ENCODE results near the gene MDP1. TPM values are rescaled to one million over a fixed set of nuclear protein-coding genes. Genes with fewer than 3 reads are reported as not detected.
"Not testable (repeated sequence)": the region's sequence is repeated elsewhere in the genome, so short reads cannot be mapped to it uniquely, and the experiment has no call there.

Gene MDP1
- total and polyA plus RNA-seq, 7 donors, result 6.2 to 19.7 (median 13.0) TPM

GRCh38 chr14:24226473-24226872 is 10.6 kb upstream of the MDP1 start:
- 44 to 58% (median 53%) methylated on average over 1 of the region's 1 CpG for WGBS, 3 donors
- Histone ChIP-seq H3K27me3 (ENCODE audit: insufficient read depth in 3 of 3, low read length in 2 of 3) (no peaks in the 10 kb centered on the region), H3K9me3 (no peaks in the 10 kb centered on the region), H3K4me1 (peaks cover 12% of the 10 kb centered on the region), H3K36me3 (ENCODE audit: insufficient read depth in 1 of 2, low read depth in 1 of 2) (peaks cover 0 to 24% of the 10 kb centered on the region in 2 donors), H3K27ac (no peak overlapping the region), H3K4me3 (no peak overlapping the region)
- intact Hi-C loops (cut with DNase I), result no loop called here
- ATAC-seq, result no peak
- TF ChIP-seq CTCF (IDR thresholded peaks at IDR 0.05), result no peak
- DNase-seq, result no peak

- Histone ChIP-seq H3K27ac (peak overlapping the region; percentile 53), H3K4me3 (no peak overlapping the region), H3K36me3 (ENCODE audit: insufficient read depth in 1 of 2, low read depth in 1 of 2) (peaks cover 0 to 22% of the 10 kb centered on the region in 2 donors), H3K27me3 (ENCODE audit: insufficient read depth in 3 of 3, low read length in 2 of 3) (no peaks in the 10 kb centered on the region), H3K4me1 (peaks cover 3% of the 10 kb centered on the region), H3K9me3 (no peaks in the 10 kb centered on the region)
- intact Hi-C loops (cut with DNase I), result no loop called here
- WGBS, 3 donors, result 61 to 74% (median 68%) methylated on average over 7 of the region's 7 CpGs
- TF ChIP-seq CTCF (IDR thresholded peaks at IDR 0.05), result no peak
- DNase-seq, result no peak
- ATAC-seq, result peak in 2 of 4 donors; percentile 31
These were observed 8.8 kb upstream of the MDP1 start for GRCh38 chr14:24224618-24225071.

- H3K27me3 ChIP-seq (ENCODE audit: insufficient read depth in 3 of 3, low read length in 2 of 3); ATAC-seq; H3K9me3 ChIP-seq; intact Hi-C loops (cut with DNase I); H3K4me1 ChIP-seq; H3K4me3 ChIP-seq; DNase-seq; H3K27ac ChIP-seq: not testable (repeated sequence)
- H3K36me3 ChIP-seq (ENCODE audit: insufficient read depth in 1 of 2, low read depth in 1 of 2), result peaks cover 0 to 16% of the 10 kb centered on the region in 2 donors
- 98 to 100% (median 99%) methylated on average over 4 of the region's 4 CpGs for WGBS, 3 donors
These were observed 7.1 kb upstream of the MDP1 start for GRCh38 chr14:24222987-24223386.

GRCh38 chr14:24219521-24219920 is 3.7 kb upstream of the MDP1 start:
- ATAC-seq, result no peak
- Histone ChIP-seq H3K36me3 (ENCODE audit: insufficient read depth in 1 of 2, low read depth in 1 of 2) (peaks cover 3 to 21% of the 10 kb centered on the region in 2 donors), H3K4me3 (no peak overlapping the region), H3K9me3 (no peaks in the 10 kb centered on the region), H3K27ac (no peak overlapping the region), H3K27me3 (ENCODE audit: insufficient read depth in 3 of 3, low read length in 2 of 3) (no peaks in the 10 kb centered on the region), H3K4me1 (peaks cover 8% of the 10 kb centered on the region)
- intact Hi-C loops (cut with DNase I), result no loop called here
- TF ChIP-seq CTCF (IDR thresholded peaks at IDR 0.05), result no peak
- WGBS, 3 donors, result 55 to 61% (median 58%) methylated on average over 3 of the region's 3 CpGs
- DNase-seq, result no peak

GRCh38 chr14:24219080-24219479 is 3.2 kb upstream of the MDP1 start:
- 89 to 95% (median 90%) methylated on average over 4 of the region's 4 CpGs for WGBS, 3 donors
- H3K27ac ChIP-seq, result no peak overlapping the region
- no peak for ATAC-seq
- peaks cover 8% of the 10 kb centered on the region for H3K4me1 ChIP-seq
- no peak for TF ChIP-seq CTCF (IDR thresholded peaks at IDR 0.05)
- H3K36me3 ChIP-seq (ENCODE audit: insufficient read depth in 1 of 2, low read depth in 1 of 2), result peaks cover 3 to 21% of the 10 kb centered on the region in 2 donors
- no peaks in the 10 kb centered on the region for H3K9me3 ChIP-seq
- intact Hi-C loops (cut with DNase I), result no loop called here
- DNase-seq, result no peak
- H3K27me3 ChIP-seq (ENCODE audit: insufficient read depth in 3 of 3, low read length in 2 of 3), result no peaks in the 10 kb centered on the region
- H3K4me3 ChIP-seq, result no peak overlapping the region

GRCh38 chr14:24216876-24217275 is 1.0 kb upstream of the MDP1 start:
- ATAC-seq; H3K27ac ChIP-seq; H3K9me3 ChIP-seq; H3K4me3 ChIP-seq; H3K27me3 ChIP-seq (ENCODE audit: insufficient read depth in 3 of 3, low read length in 2 of 3); intact Hi-C loops (cut with DNase I); DNase-seq: not testable (repeated sequence)
- Histone ChIP-seq H3K4me1 (peaks cover 19% of the 10 kb centered on the region), H3K36me3 (ENCODE audit: insufficient read depth in 1 of 2, low read depth in 1 of 2) (peaks cover 3 to 21% of the 10 kb centered on the region in 2 donors)
- WGBS, 3 donors, result 90 to 100% (median 95%) methylated on average over 1 of the region's 1 CpG
